ENCODE results near the gene GHR. TPM values are rescaled to one million over a fixed set of nuclear protein-coding genes. Genes with fewer than 3 reads are reported as not detected.

GHR gene
- total RNA-seq, 1 donor from 2014 or later = 0.17 TPM

GRCh38 chr5:42483472-42484154, 60.4 kb downstream of the GHR start:
- H3K4me3 ChIP-seq (ENCODE audit: low read depth, low read length) = no peak overlapping the region
- no peak for DNase-seq (ENCODE audit: low read depth)
- no peak for TF ChIP-seq CTCF (conservative IDR thresholded peaks at IDR 0.05; ENCODE audit: low read depth, low read length)

- H3K4me3 ChIP-seq (ENCODE audit: low read depth, low read length) = no peak overlapping the region
- no peak for TF ChIP-seq CTCF (conservative IDR thresholded peaks at IDR 0.05; ENCODE audit: low read depth, low read length)
- DNase-seq (ENCODE audit: low read depth) = no peak
Measured at GRCh38 chr5:42487077-42487476, 63.8 kb downstream of the GHR start.

GRCh38 chr5:42487821-42488220, 64.6 kb downstream of the GHR start:
- DNase-seq (ENCODE audit: low read depth) = no peak
- no peak overlapping the region for H3K4me3 ChIP-seq (ENCODE audit: low read depth, low read length)
- no peak for TF ChIP-seq CTCF (conservative IDR thresholded peaks at IDR 0.05; ENCODE audit: low read depth, low read length)

GRCh38 chr5:42490831-42491230, 67.6 kb downstream of the GHR start:
- no peak for DNase-seq (ENCODE audit: low read depth)
- no peak overlapping the region for H3K4me3 ChIP-seq (ENCODE audit: low read depth, low read length)
- TF ChIP-seq CTCF (conservative IDR thresholded peaks at IDR 0.05; ENCODE audit: low read depth, low read length) = no peak

- H3K4me3 ChIP-seq (ENCODE audit: low read depth, low read length) = no peak overlapping the region
- no peak for DNase-seq (ENCODE audit: low read depth)
- TF ChIP-seq CTCF (conservative IDR thresholded peaks at IDR 0.05; ENCODE audit: low read depth, low read length) = no peak
Measured at GRCh38 chr5:42491699-42492098, 68.5 kb downstream of the GHR start.

GRCh38 chr5:42492974-42493373, 69.7 kb downstream of the GHR start:
- no peak for DNase-seq (ENCODE audit: low read depth)
- no peak for TF ChIP-seq CTCF (conservative IDR thresholded peaks at IDR 0.05; ENCODE audit: low read depth, low read length)
- no peak overlapping the region for H3K4me3 ChIP-seq (ENCODE audit: low read depth, low read length)

GRCh38 chr5:42494414-42494813, 71.2 kb downstream of the GHR start:
- no peak for TF ChIP-seq CTCF (conservative IDR thresholded peaks at IDR 0.05; ENCODE audit: low read depth, low read length)
- no peak for DNase-seq (ENCODE audit: low read depth)
- no peak overlapping the region for H3K4me3 ChIP-seq (ENCODE audit: low read depth, low read length)
